Subcutaneous adipose tissue (tissue), 4 donors: ENCODE measurements around the gene OXLD1. TPM values are rescaled to one million over a fixed set of nuclear protein-coding genes. Genes with fewer than 3 reads are reported as not detected.

Experiments
- CTCF ChIP-seq: fragments of 450-650 bp; IDR thresholded peaks from one replicate; pipeline ENCODE4 v1.5.1; 2016; ENCODE audit warnings: low read depth, mild to moderate bottlenecking, control low read depth, antibody characterized with exemption, moderate library complexity
- total RNA-seq, 4 donors: library from RNA; depleted of rRNA; stranded (reverse); fragments of >200 nt; gene quantifications; one replicate each; pipeline ENCODE4 v1.1.0, GENCODE V29; 2016

OXLD1 gene
- total RNA-seq, 4 donors from 2014 or later: 12.4 to 47.3 (median 34.1) TPM

GRCh38 chr17:81684442-81684911 is 18.1 kb upstream of the OXLD1 start:
- no peak for TF ChIP-seq CTCF

DNA sequence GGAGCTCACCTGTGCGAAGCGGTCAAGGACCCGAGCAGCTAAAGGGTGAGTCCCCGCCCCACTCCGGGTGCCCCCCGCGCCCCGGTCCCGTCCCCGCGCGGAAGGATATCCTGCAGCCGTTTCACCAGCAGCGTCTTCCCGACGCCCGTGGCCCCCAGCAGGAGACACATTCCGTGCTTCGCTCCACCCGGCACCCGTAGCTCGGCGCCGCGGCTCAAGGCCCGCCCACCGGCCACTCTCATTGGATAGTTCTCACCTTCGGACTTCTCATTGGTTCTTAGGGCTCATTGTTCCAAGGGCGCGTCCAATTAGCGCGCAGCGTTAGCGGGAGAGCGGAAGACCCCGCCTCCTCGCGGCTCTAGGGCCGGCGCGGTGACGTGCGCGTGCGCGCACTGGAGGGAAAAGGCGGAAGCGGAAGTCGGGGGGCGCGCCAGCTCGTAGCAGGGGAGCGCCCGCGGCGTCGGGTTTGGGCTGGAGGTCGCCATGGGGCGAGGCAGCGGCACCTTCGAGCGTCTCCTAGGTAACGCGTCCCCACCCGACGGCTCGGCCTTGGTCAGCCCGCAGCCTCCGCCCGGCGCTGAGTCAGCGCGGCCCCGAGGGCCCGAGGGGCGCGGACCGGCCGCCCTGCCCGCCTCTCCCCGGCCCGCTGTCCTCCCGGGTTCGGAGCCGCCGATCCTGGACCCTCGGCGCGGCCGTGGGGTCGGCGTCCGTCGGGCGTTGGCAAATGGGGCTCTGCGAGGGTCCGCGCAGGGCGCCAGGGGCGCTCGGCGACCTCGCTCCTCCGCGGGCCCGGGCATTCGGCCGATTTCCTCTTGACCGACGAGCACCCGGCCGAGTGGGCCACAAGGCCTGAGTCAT is 17.4 kb upstream of the OXLD1 start, which contains the start of the genes ARL16 and HGS:
ARL16 (minus strand) TSS at position 214 of the 858 bp plus-strand sequence; CDS start at position 170, 44 bp downstream.
HGS (plus strand) TSS at position 428 of the 858 bp plus-strand sequence; CDS start at position 484, 56 bp downstream.
- TF ChIP-seq CTCF: no peak

DNA sequence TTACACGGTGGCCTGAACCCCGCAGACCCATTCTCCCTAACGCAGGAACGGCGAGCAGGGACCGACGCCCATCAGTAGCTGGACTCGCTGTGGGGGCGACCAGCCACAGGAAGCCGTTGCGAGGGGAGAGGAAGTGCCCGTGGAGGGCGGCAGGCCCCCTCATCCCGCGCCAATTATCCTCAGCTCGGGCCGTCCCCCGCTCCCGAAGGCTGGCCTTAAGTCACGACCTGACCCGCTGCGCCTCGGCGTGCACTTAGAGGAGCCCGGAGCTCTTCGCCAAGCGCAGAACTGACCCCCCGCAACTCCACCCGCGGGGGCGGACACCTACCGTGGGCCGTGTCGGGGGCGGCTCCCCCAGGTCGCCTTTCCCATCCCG is 16.8 kb upstream of the OXLD1 start:
- no peak for TF ChIP-seq CTCF

DNA sequence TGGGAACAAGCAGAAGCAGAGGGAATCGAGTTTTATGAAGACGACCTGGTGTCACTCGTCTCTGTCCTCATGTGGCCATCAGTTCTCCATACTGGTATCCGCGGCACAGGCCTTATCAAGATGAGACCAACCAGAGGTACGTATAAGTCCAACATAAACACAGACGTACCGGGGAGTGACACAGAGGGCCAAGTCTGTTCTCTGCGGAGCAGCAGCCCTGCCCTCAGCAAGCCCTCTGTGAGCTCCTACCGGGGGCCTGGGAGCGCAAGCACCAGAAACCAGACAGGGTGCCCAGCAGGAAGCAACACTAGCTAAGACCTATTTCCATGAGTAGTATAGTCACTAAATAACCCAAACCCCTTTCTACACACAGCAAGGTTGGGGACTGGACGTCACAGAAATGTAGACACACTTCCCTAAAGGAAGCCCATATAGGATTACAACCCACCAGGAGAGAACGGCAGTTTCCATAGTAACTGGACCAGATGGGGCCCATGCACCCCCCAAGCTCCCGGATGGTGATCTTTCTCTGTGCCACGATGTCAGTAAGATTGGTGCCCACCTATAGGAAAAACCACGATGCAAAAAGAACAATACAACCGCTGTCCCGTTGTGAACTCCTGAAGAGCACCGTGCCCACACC is 16.3 kb upstream of the OXLD1 start:
- TF ChIP-seq CTCF: no peak

DNA sequence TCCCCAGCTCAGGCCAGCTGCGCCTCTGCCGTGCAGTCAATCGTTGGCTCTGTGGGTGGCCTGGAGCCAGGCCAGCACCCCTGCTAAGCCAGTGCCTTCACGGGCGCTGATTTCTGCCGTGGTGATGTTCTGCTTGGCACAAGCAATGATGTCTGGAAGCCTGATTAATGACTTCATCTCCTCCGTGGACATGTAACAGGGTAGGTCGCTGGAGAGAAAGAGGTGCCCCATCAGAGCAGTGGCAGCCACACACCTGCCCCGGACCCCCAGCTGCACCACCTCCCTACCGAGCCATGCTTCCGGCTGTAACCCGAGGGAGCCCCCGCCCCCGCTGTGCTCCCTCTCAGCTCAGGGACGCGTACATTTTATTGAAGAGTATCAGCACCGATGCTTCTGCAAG is 15.3 kb upstream of the OXLD1 start:
- TF ChIP-seq CTCF: no peak

- no peak for TF ChIP-seq CTCF
Observed at GRCh38 chr17:81680150-81680549, 13.7 kb upstream of the OXLD1 start.

- TF ChIP-seq CTCF: no peak
Observed at GRCh38 chr17:81676906-81677305, 10.5 kb upstream of the OXLD1 start.
